ENCODE measurements around the gene PPP6C.
"Not testable (repeated sequence)": the region's sequence is repeated elsewhere in the genome, so short reads cannot be mapped to it uniquely, and the experiment has no call there.

PPP6C gene
- total RNA-seq, result 49.3 to 61.6 (median 52.6) reads per million in 4 donors

GRCh38 chr9:125189361-125190289 is at the start of gene PPP6C:
PPP6C (minus strand) TSS chr9:125189803; CDS start chr9:125189718, 85 bp downstream.
- peak; percentile 93 to 98 (median 97) for DNase-seq

GRCh38 chr9:125238915-125239446 is 49.4 kb upstream of the PPP6C start:
- DNase-seq, result no peak

GRCh38 chr9:125238127-125238914 is 48.7 kb upstream of the PPP6C start:
- DNase-seq, result no peak

GRCh38 chr9:125236520-125237159 is 47.0 kb upstream of the PPP6C start:
- DNase-seq, result not testable (repeated sequence)

- no peak for DNase-seq
Measured at GRCh38 chr9:125235804-125236519, 46.4 kb upstream of the PPP6C start.

GRCh38 chr9:125234099-125234498 is 44.5 kb upstream of the PPP6C start:
- DNase-seq, result not testable (repeated sequence)

- DNase-seq, result no peak
Measured at GRCh38 chr9:125233678-125234077, 44.1 kb upstream of the PPP6C start.

GRCh38 chr9:125227761-125228160 is 38.2 kb upstream of the PPP6C start:
- DNase-seq, result no peak

GRCh38 chr9:125224858-125225257 is 35.3 kb upstream of the PPP6C start:
- not testable (repeated sequence) for DNase-seq

- DNase-seq, result no peak
Measured at GRCh38 chr9:125218621-125219020, 29.0 kb upstream of the PPP6C start.

GRCh38 chr9:125214186-125214585 is 24.6 kb upstream of the PPP6C start:
- DNase-seq, result no peak

- no peak for DNase-seq
Measured at GRCh38 chr9:125204477-125204876, 14.9 kb upstream of the PPP6C start.

- no peak for DNase-seq
Measured at GRCh38 chr9:125202846-125203618, 13.4 kb upstream of the PPP6C start.

GRCh38 chr9:125200216-125201047 is 10.8 kb upstream of the PPP6C start, which contains the start of gene RABEPK:
RABEPK (plus strand) TSS chr9:125200542; CDS start chr9:125203014, 2,472 bp downstream.
- peak; percentile 80 to 92 (median 84) for DNase-seq

GRCh38 chr9:125195591-125195990 is 6.0 kb upstream of the PPP6C start:
- DNase-seq, result not testable (repeated sequence)

- not testable (repeated sequence) for DNase-seq
Measured at GRCh38 chr9:125194466-125194865, 4.9 kb upstream of the PPP6C start.

- peak in 1 of 5 donors; percentile 20 for DNase-seq
Measured at GRCh38 chr9:125190361-125190801, 778 bp upstream of the PPP6C start.

GRCh38 chr9:125189011-125189360 is 617 bp downstream of the PPP6C start:
- peak; percentile 13 to 23 (median 18) for DNase-seq

- no peak for DNase-seq
Measured at GRCh38 chr9:125183561-125183960, 6.0 kb downstream of the PPP6C start.

GRCh38 chr9:125183054-125183453 is 6.5 kb downstream of the PPP6C start:
- no peak for DNase-seq

Data from T-helper 1 cell (primary cell).